ENCODE results near the gene TBCK.

DNA sequence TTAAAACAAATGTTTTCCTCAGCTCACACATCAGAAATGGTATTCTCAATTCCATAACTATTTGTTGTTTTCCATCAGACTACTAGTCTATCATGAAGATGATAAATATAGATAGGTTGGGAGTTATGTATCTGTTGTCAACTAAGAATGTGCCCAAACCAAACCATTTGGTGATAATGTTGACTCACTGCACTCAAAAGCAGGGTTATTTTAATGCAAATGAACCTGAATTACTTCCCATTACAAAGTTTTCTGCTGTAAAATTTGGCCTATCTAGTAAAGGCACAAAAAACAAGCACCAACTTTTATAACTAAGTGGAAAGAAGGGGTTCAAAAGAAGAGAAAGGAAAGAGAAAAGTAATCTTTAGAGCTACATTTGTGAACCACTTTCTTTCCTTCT is 93.5 kb downstream of the TBCK start:
- TF ChIP-seq POLR2AphosphoS5 (IDR thresholded peaks at IDR 0.05; ENCODE audit: low read depth, low read length), result no peak
- no peak for TF ChIP-seq ZNF274 (IDR thresholded peaks at IDR 0.05; ENCODE audit: low read depth, low read length)
- TF ChIP-seq POLR2A (IDR thresholded peaks at IDR 0.05; ENCODE audit: borderline replicate concordance, extremely low read depth, insufficient read depth, insufficient read length), result no peak
- TF ChIP-seq CTCF (IDR thresholded peaks at IDR 0.05 in 2 of 3, conservative IDR thresholded peaks at IDR 0.05 in 1 of 3; ENCODE audit: borderline replicate concordance in 1 of 3, insufficient read depth in 1 of 3, low read depth in 2 of 3, low read length in 2 of 3), result no peak
- TF ChIP-seq, protein P1, sequence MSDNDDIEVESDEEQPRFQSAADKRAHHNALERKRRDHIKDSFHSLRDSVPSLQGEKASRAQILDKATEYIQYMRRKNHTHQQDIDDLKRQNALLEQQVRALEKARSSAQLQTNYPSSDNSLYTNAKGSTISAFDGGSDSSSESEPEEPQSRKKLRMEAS (IDR thresholded peaks at IDR 0.05), result no peak
- TF ChIP-seq SIN3A (IDR thresholded peaks at IDR 0.05; ENCODE audit: low read depth), result no peak
- no peak for TF ChIP-seq ZBTB33 (IDR thresholded peaks at IDR 0.05; ENCODE audit: extremely low read depth, insufficient replicate concordance, low read length)
- no peak for TF ChIP-seq ZFX (IDR thresholded peaks at IDR 0.05)
- no peak for TF ChIP-seq JUND (IDR thresholded peaks at IDR 0.05)
- no peak for TF ChIP-seq EZH2 (IDR thresholded peaks at IDR 0.05)
- no peak for TF ChIP-seq RAD21 (IDR thresholded peaks at IDR 0.05; ENCODE audit: low read depth)
- TF ChIP-seq YY1 (IDR thresholded peaks at IDR 0.05; ENCODE audit: extremely low read depth, insufficient replicate concordance, low read depth, low read length), result no peak
- no peak for TF ChIP-seq CEBPB (IDR thresholded peaks at IDR 0.05; ENCODE audit: low read depth)
- TF ChIP-seq, protein P2, sequence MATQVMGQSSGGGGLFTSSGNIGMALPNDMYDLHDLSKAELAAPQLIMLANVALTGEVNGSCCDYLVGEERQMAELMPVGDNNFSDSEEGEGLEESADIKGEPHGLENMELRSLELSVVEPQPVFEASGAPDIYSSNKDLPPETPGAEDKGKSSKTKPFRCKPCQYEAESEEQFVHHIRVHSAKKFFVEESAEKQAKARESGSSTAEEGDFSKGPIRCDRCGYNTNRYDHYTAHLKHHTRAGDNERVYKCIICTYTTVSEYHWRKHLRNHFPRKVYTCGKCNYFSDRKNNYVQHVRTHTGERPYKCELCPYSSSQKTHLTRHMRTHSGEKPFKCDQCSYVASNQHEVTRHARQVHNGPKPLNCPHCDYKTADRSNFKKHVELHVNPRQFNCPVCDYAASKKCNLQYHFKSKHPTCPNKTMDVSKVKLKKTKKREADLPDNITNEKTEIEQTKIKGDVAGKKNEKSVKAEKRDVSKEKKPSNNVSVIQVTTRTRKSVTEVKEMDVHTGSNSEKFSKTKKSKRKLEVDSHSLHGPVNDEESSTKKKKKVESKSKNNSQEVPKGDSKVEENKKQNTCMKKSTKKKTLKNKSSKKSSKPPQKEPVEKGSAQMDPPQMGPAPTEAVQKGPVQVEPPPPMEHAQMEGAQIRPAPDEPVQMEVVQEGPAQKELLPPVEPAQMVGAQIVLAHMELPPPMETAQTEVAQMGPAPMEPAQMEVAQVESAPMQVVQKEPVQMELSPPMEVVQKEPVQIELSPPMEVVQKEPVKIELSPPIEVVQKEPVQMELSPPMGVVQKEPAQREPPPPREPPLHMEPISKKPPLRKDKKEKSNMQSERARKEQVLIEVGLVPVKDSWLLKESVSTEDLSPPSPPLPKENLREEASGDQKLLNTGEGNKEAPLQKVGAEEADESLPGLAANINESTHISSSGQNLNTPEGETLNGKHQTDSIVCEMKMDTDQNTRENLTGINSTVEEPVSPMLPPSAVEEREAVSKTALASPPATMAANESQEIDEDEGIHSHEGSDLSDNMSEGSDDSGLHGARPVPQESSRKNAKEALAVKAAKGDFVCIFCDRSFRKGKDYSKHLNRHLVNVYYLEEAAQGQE (IDR thresholded peaks at IDR 0.05; ENCODE audit: low read depth), result no peak
